GM19240 (cell line): ENCODE results near the gene AFAP1.

ENCODE experiments used
- DNase-seq: peaks from one replicate; pipeline ENCODE4 v3.0.0; 2011; ENCODE audit warnings: low spot score; ENCODE audit not compliant: insufficient read length

AFAP1 gene

DNA sequence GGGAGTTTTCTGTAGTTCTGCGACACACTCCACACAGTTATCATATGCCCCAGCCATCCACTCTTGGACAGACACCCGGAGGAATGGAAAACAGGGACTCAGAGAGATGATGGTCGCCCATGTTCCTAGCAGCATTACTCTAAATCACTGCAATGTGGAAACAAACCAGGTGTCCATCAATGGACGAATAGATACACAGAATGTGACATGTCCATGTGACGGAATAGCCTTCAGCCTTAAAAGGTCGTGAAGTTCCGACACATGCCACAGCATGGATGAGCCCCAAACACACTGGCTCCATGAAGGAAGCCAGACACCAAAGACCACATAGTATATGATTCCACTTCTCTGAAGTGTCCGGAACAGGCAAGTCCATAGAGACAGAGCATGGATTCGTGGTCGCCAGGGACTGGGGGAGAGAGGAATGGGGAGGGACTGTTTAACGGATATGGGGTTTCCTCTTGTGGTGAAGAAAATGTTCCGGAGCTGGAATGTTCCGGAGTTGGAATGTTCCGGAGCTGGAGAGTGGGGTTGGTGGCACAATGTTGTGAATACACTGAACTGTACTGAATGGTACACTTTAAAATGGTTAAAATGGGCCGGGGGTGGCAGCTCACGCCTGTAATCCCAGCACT is 28.7 kb upstream of the AFAP1 start:
- no peak for DNase-seq

GRCh38 chr4:7967501-7968261 is 28.0 kb upstream of the AFAP1 start:
- no peak for DNase-seq

- DNase-seq = no peak
Observed at GRCh38 chr4:7967063-7967440, 27.4 kb upstream of the AFAP1 start.

DNA sequence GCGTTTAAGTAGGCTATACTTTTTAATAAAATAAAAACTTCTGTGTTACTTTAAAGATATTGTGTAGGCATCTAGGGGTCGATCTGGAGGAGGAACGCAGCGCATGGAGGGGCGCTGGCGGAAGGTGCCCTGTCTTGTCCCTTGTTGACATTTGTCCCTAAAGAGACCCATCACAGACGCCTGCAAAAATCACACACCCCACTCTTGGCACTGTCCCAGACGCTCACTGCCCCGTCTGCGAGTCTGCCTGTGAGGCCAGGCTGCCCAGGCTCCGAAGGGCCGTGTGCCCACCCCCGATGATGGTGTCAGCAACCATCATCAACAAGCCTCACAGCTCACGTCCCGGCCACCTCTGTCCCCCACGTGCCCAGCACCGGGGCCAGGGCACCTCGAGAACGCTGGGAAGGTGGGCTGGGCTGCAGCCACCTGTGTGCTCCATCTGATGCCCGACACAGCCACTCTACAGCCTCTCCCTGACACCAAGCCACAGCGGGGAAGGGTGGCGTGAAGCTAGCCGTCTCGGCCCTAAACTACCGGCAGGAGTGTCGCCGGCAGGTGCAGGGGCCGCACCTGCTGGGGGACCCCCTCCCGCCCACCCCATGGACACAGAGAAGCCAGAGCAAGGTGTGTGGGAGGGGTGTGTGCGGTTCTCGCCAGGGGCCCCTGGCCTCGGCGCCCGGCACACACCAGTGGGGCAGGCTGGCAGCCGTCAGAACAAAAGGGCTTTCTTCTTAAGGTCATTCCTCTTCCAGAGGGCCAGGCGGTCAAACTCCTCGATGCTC is 26.8 kb upstream of the AFAP1 start:
- DNase-seq = no peak

- DNase-seq = no peak
Observed at GRCh38 chr4:7964890-7965662, 25.4 kb upstream of the AFAP1 start.

DNA sequence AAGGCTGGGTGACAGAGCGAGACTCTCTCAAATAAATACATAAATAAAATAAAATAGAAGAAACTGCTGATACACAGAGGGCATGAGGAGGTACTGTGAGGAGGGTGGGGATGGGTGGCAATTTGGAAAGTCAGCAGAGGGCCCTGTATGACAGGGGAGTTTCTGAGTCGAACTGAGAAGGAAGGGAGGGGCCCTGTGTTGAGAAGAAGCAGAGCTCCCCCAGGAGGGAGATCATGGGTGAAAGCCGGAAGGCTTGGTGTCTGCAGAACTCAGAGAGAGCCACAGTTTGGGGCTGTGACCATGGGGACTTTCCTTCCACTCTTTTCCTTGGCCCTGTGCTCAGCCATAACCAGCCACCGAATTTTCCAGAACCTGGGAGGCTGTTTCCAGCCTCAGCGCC is 24.8 kb upstream of the AFAP1 start:
- DNase-seq = no peak

- DNase-seq = no peak
Observed at GRCh38 chr4:7963691-7964090, 24.0 kb upstream of the AFAP1 start.

DNA sequence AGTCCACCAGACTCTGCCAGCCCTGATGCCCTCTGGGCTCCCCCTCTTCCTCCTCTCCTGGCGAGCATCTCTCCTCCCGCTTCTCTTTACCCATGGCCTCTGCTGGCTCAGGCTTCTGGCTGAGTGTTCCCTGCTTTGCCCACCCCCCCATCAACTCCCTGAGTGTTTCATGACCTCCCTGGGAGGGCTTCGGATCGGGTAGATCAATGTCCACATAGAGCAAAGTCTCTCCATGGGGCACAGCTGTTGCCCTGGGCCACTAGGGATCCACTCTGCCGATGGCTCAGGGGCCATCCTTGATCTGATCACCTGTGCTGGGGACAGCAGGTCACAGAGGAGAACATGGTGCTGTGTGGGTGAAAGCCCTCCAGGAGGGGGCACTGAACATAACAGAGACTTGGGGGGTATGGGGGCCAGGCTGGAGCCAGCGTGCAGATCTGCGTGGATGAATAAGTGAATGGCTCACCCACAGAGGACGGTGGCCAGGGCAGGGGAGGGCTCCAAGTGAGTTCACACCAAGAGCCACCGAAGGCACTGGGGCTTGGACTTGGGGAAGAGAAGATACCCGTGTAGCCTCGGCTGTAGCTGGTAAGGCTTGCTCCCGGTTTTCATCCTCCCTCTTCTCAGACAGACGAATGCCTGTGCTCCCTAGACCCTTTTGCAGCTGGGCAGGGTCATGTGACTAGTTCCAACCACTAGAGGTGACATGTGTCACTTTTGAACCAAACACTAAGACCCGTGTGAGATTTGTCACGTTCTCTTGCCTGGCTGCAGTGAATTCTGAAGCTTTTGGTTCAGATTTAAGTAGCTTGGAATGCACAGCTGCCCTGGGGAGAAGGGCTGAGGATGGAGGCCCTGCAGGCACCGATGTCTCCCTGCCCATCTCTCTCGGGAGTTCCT is 23.2 kb upstream of the AFAP1 start:
- no peak for DNase-seq

DNA sequence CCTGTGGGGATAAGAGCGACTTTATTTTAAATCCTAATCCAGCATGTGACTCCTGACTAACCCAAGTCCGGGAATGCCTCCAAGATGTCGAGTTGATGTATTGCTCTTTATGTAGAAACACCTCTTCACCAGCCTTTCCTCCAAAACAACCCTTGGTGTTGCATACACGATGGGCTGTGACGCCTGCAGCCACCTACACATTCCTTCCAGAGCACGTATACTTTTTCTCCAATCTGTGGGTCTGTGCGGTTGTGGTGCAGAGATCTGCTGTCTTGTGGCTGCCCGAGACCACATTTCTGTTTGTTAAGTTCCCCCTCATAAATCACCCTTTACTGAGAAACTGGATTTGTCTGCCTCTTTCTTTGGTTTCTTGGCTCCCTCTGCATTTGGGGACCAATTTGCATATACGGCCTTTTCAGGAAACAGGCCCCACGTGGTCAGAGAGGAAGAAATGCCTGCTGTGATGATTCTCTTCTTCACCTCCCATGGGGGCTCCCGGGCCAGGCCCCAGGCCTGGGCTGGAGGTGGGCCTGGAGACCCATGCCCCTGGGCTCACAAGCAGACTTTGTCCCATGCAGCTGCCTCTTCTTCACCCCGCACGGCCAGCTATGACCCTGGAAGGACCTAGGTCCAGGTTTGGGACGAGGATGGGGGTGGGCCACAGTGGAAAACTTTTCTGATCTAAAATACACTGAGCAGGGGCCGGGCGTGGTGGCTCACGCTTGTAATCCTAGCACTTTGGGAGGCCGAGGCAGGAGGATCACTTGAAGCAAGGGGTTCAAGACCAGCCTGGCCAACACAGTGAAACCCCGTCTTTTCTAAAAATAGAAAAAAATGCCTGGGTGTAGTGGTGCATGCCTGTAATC is 21.4 kb upstream of the AFAP1 start:
- DNase-seq = peak; percentile 22

GRCh38 chr4:7960017-7960789 is 20.5 kb upstream of the AFAP1 start:
- DNase-seq = no peak

GRCh38 chr4:7959078-7959477 is 19.4 kb upstream of the AFAP1 start:
- DNase-seq = no peak

DNA sequence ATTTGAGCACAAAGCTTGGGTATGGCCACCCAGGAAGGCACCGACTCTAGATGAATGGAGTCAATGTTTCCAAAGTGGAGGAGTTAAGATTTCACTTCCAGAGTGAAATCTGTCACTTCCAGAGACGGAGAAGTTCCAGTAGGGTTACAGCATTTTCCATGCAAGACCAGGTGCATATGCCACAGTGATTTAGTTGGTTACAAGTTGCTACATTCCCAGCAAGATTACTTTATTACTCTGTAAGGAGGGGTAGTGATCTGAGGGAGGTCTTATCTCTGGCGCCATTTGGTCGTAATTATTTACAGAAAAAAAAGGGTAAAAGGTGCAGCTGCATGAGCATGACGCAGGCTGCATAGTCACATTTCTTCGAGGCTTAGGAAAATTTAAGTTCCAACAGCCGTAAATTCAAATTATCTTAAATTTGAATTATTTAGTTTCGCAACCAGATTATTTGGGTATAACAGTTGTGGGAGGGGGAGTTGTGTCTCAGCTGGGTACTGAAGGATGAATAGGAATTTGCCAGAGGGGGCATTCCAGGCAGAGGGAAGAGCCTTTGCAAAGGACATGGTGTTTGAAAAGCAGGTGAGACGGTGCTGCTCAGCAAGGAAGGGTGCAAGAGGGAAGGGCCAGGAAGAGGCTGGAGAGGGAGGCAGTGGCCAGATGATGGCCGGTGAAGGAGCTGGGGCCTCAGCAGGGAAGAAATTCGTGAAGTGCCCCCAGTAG is 17.4 kb upstream of the AFAP1 start:
- no peak for DNase-seq

DNA sequence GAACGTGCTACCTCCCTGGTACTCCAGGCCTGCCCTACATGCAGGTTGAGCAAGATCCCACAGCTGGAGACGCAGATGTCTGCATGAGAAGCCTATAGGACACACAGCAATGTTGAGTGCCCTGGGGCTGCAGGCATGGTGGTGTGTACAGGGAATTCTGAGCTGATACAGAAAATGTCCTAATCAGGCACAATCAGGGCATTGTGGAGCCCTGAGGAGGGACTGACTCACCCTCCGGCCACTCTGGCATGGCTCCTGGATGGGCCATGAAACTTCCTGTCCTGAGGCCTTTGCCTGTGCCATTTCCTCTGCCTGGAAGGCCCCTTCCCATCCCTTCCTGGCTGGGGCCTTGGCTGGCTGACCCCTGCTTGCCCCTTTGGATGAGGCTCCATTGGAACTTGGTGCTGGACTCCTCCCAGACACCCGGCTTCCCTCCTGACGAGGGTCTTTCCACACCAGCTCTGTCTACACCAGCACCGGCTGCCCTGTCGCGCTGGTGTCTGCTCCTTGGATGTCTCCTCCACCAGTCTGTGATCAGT is 16.7 kb upstream of the AFAP1 start:
- no peak for DNase-seq

DNA sequence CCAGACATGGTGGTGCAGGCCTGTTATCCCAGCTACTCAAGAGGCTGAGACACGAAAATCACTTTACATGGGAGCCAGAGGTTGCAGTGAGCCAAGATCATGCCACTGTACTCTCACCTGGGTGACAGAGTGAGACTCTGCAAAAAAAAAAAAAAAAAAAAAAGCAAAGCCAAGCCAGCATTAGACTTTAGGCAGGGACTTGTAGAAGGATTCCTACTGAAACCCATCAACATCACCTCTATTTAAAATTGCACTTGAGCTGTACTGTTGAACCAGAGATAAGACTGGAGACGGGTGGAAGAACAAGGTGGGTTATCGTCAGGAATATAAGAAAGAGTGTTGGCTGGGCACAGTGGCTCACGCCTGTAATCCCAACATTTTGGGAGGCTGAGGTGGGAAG is 15.7 kb upstream of the AFAP1 start:
- DNase-seq = no peak

DNA sequence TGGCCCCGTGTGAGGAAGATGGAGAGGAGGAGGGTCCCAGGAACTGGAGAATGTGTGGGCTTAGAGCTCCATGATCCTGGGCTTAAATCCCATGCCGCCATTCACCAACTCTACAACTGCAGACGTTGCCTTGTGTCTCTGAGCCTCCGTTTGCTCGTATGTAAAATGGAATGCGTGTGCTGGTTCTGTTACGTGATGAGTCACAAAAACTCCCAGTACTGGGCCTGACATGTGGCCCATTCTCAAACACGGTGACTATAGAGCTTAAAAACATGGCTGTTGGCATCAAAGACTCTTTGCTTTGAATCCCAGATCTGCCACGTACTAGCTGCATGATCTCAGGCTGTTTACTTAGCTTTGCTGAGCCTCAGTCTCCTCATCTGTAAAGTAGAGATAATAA is 13.0 kb upstream of the AFAP1 start:
- no peak for DNase-seq

- no peak for DNase-seq
Observed at GRCh38 chr4:7950301-7951092, 10.8 kb upstream of the AFAP1 start.

GRCh38 chr4:7949759-7950158 is 10.1 kb upstream of the AFAP1 start:
- no peak for DNase-seq
